ENCODE measurements around the gene POU6F2.

The POU6F2 gene

DNA sequence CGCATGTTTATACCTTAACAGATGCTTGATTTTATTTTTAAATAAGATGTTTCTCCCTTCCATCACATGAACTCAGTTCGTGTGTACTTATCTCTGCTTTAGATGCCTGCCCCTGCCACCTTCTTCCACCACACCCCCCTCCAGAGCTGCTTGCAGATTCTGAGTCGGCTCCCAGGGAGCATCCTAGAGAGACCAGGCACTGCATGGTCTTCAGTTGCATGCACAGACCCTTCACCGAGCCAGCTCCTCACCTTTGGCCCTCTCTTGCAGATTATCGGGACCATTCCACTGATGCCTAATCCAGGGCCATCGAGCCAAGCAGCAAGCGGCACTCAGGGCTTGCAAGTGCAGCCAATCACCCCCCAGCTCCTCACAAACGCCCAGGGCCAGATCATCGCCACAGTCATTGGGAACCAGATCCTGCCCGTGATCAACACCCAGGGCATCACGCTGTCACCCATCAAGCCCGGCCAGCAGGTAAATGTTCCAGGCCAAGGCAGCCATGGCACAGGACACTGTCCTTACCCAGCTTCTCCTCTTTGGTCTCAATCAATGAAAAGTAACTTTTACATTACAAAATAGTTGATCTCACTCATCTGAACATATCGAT, 455.2 kb downstream of the POU6F2 start:
- Mint-ChIP-seq H3K4me3 (no peak overlapping the region), H3K9me3 (no peaks in the 10 kb centered on the region)

DNA sequence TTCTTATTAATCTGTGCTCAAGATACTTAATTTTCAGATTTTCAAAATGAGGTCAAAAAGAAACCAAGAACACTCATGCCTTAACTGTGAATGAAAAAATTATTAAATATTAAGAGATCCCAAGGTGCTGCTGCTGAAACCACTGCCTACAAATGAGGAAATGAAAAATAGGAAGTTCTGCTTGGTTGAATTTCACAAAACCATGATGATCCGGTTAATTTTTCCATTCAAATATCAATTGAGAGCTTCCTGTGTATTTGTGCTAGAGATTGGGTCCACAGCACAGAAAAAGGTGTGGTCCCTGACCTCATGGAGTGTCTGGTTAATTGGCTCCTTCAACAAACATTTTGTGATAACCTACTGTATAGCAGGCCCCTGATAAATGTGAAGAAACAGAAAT, 455.8 kb downstream of the POU6F2 start:
- H3K27ac Mint-ChIP-seq: no peak overlapping the region
- no peaks in the 10 kb centered on the region for H3K9me3 Mint-ChIP-seq
- no peaks in the 10 kb centered on the region for H3K4me1 Mint-ChIP-seq (ENCODE audit: low read depth)
- H3K4me3 Mint-ChIP-seq: no peak overlapping the region
- no peaks in the 10 kb centered on the region for H3K36me3 Mint-ChIP-seq (ENCODE audit: low read depth)
- peaks cover 8% of the 10 kb centered on the region for H3K27me3 Mint-ChIP-seq

More for the DNA sequence above, 455.2 kb downstream of the POU6F2 start:
- Mint-ChIP-seq H3K4me1 (ENCODE audit: low read depth) (no peaks in the 10 kb centered on the region), H3K36me3 (ENCODE audit: low read depth) (no peaks in the 10 kb centered on the region), H3K27ac (no peak overlapping the region), H3K27me3 (peaks cover 8% of the 10 kb centered on the region)

DNA sequence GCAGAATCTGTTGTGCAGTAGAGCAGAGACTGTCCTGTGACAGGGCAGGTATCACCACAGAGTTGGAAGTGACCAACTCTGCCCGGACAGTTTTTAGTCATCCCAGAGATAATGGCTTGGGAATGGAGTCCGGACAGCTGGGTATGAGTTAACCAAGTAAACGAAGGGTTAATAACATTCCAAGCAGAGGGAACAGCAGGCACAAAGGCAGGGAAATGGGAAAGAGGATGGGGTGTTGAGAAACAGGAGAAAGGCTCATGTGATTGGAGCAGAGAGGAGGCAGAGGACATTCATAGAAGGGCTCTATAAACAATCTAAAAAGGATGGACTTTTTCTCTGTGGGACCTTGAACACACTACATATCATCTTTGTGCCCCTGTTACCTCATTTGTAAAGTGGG, 456.3 kb downstream of the POU6F2 start:
- Mint-ChIP-seq H3K36me3 (ENCODE audit: low read depth) (no peaks in the 10 kb centered on the region), H3K4me3 (no peak overlapping the region), H3K27me3 (peaks cover 8% of the 10 kb centered on the region), H3K9me3 (no peaks in the 10 kb centered on the region), H3K4me1 (ENCODE audit: low read depth) (no peaks in the 10 kb centered on the region), H3K27ac (no peak overlapping the region)

DNA sequence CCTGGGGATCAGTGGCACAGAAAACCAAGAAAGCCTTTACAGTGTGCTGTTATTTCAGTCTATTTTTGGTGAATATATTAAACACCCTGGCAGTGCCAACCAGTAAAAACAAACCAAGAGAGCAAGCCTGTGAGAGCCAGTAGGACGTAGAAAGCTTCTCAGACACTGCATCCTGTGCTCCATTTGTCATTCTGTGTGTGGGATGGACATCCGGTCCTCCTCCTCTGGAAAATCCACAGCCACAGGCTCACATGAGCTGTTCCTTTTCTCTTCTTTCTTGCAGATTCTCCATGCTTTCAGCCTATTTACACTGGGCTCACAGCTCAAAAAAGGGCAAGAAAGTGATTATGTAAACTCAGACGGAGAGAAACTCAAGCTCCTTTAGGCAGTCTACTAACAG, 468.8 kb downstream of the POU6F2 start:
- Mint-ChIP-seq H3K36me3 (ENCODE audit: low read depth) (no peaks in the 10 kb centered on the region), H3K9me3 (no peaks in the 10 kb centered on the region), H3K4me1 (ENCODE audit: low read depth) (no peaks in the 10 kb centered on the region), H3K27me3 (peaks cover 32% of the 10 kb centered on the region), H3K4me3 (no peak overlapping the region), H3K27ac (no peak overlapping the region)

DNA sequence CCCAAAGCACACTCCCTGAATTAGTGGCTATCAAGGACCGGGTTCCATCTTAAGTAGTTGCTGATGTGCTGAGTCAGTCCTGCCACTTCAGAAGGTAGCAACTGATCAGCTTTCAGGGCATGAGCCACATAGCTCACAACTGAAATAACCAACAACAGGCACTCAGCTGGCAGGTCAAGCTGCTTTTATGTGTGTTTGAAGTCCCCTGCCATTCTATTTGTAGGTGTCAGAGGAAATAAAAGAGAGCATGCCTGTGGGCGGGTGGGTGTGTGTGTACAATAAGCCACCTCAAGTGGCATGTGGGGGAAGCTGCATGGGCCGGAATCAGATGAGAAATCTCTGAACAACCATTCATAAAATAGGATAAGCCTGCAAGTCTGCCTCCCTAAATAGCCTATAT, 474.2 kb downstream of the POU6F2 start:
- Mint-ChIP-seq H3K36me3 (ENCODE audit: low read depth) (no peaks in the 10 kb centered on the region), H3K9me3 (no peaks in the 10 kb centered on the region), H3K4me3 (no peak overlapping the region), H3K27ac (no peak overlapping the region), H3K27me3 (peaks cover 7% of the 10 kb centered on the region), H3K4me1 (ENCODE audit: low read depth) (no peaks in the 10 kb centered on the region)

DNA sequence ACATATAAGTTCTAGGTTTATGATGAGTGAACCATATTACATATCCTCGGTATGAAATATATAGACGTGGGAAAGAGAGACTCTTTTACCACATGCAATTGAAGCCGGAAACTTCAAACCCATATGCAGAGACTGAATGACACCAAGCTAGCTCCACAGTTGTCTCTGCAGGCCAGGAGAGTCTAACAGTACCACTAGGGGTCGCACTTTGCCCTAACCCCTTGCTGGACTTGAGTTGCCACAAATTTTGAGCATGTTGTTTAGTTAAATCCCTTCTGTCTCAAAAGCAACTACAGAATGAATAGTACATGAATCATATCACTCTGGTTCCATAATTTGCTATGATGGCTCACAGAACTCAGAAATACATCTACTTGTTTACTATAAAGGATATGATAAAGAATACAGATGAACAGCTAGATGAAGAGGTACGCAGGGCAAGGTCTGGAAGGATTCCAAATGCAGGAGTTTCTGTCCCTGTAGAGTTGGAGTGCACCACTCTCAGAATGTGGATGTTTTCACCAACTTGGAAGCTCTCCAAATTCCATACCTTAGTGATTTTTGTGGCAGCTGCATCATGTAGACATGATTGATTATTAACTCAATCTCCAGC, 476.1 kb downstream of the POU6F2 start:
- Mint-ChIP-seq H3K36me3 (ENCODE audit: low read depth) (no peaks in the 10 kb centered on the region), H3K4me3 (no peak overlapping the region), H3K4me1 (ENCODE audit: low read depth) (no peaks in the 10 kb centered on the region), H3K9me3 (no peaks in the 10 kb centered on the region), H3K27me3 (no peaks in the 10 kb centered on the region), H3K27ac (no peak overlapping the region)

DNA sequence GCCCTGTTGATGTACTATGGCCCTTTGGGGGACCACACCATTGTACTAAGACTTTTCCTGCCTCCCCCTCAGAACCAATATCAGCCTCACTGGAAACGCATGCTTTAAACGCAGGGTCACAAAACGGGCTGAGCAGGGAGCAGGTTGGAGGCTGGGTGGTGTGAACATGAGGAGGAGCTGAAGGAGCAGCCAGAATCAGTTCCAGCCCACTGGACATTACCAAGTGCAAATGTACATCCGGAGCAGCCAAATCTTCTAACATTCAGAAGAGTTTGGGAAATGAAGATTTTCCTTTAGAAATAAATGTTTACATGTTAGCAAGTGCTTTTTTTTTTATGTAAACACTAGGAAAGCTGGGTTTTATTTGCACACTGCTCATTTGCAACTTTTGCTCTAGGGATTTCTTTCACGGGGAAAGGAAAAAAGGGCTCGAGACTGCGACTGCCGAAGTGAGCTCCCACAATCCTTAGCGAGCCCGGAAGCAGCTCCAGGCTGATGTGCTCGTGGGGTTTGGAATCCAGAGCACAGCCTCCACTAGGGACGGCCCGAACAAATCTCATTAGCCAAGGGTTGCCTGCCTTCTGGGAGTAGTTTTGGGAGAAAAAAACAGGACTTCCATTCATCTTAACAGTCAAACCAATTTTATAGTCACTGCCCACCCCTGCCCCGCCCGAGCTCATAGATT, 480.5 kb downstream of the POU6F2 start:
- Mint-ChIP-seq H3K36me3 (ENCODE audit: low read depth) (no peaks in the 10 kb centered on the region), H3K4me3 (no peak overlapping the region), H3K27me3 (peaks cover 4% of the 10 kb centered on the region), H3K4me1 (ENCODE audit: low read depth) (no peaks in the 10 kb centered on the region), H3K9me3 (no peaks in the 10 kb centered on the region), H3K27ac (no peak overlapping the region)

DNA sequence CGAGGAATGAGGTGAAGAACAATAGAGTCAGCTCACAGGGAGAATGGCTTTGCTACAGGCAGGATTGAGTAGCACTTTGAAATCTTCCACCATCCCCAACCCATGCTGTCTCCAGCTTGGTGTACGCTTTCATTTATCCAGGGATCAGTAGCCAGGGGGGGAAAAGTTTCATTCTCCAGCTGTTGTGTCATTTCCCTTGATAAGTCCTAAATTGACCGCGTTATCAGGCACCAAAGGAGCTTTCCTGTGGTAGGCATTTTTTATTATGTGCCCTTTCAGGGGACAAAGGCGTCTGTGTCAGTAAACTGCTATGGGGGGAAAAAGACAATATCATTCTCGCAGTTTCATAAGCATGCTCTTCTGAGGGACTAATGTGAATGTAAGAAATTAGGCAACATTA, 481.9 kb downstream of the POU6F2 start:
- no peak overlapping the region for H3K4me3 Mint-ChIP-seq
- no peaks in the 10 kb centered on the region for H3K9me3 Mint-ChIP-seq
- no peaks in the 10 kb centered on the region for H3K4me1 Mint-ChIP-seq (ENCODE audit: low read depth)
- H3K27me3 Mint-ChIP-seq: peaks cover 4% of the 10 kb centered on the region
- no peak overlapping the region for H3K27ac Mint-ChIP-seq
- H3K36me3 Mint-ChIP-seq (ENCODE audit: low read depth): no peaks in the 10 kb centered on the region

DNA sequence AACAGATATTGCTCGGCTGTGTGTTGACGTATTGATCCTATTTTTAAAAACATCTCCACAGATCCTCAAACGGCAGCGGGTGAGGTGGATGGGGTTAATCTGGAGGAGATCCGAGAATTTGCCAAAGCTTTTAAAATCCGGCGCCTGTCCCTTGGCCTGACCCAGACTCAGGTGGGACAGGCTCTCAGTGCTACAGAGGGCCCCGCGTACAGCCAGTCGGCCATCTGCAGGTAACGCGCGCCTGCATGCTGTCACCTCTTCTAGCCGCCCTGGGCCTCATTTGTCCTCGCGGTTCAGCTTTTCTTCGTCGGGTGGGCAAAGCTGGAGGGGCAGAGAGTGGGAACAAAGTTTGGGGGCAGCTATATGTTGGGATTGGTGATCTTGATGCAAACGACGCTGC, 482.8 kb downstream of the POU6F2 start:
- no peaks in the 10 kb centered on the region for H3K36me3 Mint-ChIP-seq (ENCODE audit: low read depth)
- H3K4me1 Mint-ChIP-seq (ENCODE audit: low read depth): no peaks in the 10 kb centered on the region
- no peak overlapping the region for H3K27ac Mint-ChIP-seq
- peaks cover 7% of the 10 kb centered on the region for H3K27me3 Mint-ChIP-seq
- no peak overlapping the region for H3K4me3 Mint-ChIP-seq
- no peaks in the 10 kb centered on the region for H3K9me3 Mint-ChIP-seq

DNA sequence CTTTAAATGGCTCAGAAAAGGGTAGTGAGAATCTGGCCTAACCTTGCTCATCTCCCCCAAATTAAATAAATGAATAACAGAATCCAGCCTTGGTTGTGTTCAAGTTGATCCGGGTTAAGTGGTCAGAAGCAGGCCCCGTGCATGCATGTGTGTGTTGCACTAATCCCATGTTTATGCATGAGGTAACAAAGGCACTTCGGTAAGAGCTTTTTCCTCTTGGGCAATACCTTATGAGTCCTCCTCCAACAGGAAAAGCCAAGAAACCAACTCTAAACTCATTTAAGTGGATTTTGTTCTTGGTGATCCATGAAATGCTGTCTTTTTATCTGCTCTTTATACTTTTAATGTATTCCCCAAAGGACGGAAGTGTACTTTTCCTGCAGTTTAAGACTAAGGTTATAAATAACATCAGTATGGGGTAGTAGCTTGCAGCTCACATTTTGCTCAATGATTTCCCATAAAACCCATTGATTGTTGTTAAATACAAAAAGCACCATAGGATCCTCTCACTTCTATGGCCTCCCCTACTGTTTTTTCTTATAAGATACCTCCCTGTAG, 483.6 kb downstream of the POU6F2 start:
- no peak overlapping the region for H3K4me3 Mint-ChIP-seq
- no peaks in the 10 kb centered on the region for H3K36me3 Mint-ChIP-seq (ENCODE audit: low read depth)

DNA sequence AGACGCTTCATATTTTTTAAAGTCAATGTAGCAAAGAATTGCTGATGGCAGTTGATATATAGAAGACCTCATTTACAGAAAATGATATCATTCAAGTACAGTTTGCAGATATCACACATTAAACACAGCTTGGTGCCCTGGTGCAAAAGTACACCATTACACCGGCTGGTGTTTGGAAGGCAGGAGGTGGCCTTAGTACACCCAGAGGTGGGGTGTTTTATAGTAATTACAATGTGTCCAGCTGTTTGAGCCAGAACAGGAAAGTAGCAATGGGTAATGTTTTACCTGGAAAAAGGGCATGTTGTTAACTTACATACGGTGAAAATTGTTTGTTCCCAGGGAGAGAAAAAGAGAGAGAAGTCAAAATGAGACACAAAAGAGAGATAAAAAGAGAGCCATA, 485.5 kb downstream of the POU6F2 start:
- Mint-ChIP-seq H3K27ac (no peak overlapping the region), H3K4me1 (ENCODE audit: low read depth) (no peaks in the 10 kb centered on the region), H3K36me3 (ENCODE audit: low read depth) (no peaks in the 10 kb centered on the region), H3K9me3 (no peaks in the 10 kb centered on the region), H3K27me3 (peaks cover 17% of the 10 kb centered on the region), H3K4me3 (no peak overlapping the region)

More for the DNA sequence above, 483.6 kb downstream of the POU6F2 start:
- peaks cover 14% of the 10 kb centered on the region for H3K27me3 Mint-ChIP-seq
- H3K27ac Mint-ChIP-seq: no peak overlapping the region
- H3K4me1 Mint-ChIP-seq (ENCODE audit: low read depth): no peaks in the 10 kb centered on the region
- H3K9me3 Mint-ChIP-seq: no peaks in the 10 kb centered on the region

DNA sequence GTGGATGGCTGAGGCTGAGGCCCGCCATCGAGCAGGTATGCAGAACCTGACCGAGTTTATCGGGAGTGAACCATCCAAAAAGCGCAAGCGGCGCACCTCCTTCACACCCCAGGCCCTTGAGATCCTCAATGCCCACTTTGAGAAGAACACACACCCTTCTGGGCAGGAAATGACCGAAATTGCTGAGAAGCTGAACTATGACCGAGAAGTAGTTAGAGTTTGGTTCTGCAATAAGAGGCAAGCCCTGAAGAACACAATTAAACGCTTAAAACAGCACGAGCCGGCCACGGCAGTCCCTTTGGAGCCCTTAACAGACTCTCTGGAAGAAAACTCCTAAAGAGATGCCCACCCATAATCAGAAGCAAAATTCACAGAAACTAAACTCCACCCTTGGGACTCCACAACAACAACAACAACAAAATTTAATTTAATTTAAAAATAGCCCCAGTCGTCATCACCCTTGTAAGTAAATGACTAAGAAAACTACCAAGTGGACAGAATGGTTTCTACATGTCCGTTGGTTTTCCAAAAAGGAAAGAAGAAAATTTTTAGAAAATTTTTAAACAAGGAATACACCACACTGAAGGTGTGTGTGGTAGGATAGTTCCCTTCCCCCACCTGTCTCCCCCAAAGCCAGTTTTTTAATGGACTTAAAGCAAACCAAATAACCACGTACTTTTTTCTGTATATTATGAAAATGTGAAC, 486.8 kb downstream of the POU6F2 start:
- Mint-ChIP-seq H3K27ac (no peak overlapping the region), H3K36me3 (ENCODE audit: low read depth) (no peaks in the 10 kb centered on the region), H3K4me3 (no peak overlapping the region), H3K27me3 (peaks cover 24% of the 10 kb centered on the region), H3K4me1 (ENCODE audit: low read depth) (no peaks in the 10 kb centered on the region), H3K9me3 (no peaks in the 10 kb centered on the region)

DNA sequence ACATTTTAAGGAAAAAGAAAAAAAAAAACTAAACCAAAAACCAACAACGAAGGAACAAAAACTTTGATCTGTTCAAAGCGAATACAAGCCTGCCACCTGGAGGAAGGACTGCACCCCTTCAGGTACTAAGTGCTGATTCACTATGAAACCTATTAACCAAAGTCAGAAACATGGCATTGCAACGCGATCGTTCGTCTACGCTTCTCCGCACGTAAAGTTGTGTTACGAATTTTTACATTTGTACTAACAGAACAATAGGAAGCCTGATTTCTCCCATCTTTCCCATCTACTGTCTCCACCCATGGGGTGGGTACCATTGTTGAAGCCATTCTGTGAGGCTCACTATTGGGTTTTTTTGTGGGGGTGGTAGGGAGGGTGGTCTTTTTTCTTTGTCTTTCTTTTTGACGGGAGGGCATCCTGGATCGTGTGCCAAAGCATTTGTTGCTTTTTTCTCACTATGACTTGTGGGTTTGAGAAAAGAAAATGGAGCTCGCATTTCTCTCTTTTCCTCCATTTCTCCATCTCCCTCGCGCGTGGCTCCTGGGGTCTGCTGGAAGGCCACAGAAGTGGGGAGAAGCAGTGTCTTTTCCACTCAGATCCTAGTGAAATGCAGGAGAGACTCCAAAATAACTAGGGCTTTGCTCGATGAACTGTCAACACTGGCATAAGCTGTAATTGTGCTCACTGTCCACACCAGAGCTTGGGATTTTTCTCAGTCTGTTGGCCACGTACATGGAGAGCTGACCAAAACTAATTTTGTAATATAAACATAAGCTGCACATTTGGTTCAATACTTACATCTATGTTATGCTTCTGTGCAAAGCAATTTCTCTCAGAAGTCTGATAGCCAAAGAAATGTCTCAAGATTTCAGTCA, 487.6 kb downstream of the POU6F2 start:
- Mint-ChIP-seq H3K27me3 (peaks cover 20% of the 10 kb centered on the region), H3K36me3 (ENCODE audit: low read depth) (no peaks in the 10 kb centered on the region), H3K4me3 (no peak overlapping the region), H3K27ac (no peak overlapping the region), H3K9me3 (no peaks in the 10 kb centered on the region), H3K4me1 (ENCODE audit: low read depth) (no peaks in the 10 kb centered on the region)

DNA sequence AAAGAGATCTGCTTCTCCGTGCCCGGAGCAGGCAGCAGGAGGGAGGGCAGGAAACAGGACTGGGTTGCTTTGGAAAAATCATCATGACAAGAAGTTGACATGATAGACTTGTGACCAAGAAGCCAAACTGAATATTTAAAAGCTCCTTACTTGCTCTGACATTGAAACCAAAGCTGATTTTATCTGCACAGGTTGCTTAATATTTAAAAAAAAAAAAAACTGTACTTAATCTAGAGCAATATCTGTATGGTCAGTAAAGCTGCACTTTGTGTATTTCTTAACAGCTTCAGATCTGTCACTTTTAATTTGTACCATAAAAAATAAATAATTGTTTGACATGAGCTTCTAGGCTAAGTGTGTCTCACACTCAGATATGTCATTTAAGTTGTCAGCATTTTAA, 490.6 kb downstream of the POU6F2 start:
- Mint-ChIP-seq H3K4me1 (ENCODE audit: low read depth) (no peaks in the 10 kb centered on the region), H3K36me3 (ENCODE audit: low read depth) (no peaks in the 10 kb centered on the region), H3K27me3 (peaks cover 20% of the 10 kb centered on the region), H3K27ac (no peak overlapping the region), H3K4me3 (no peak overlapping the region), H3K9me3 (no peaks in the 10 kb centered on the region)

Data from stimulated activated naive CD8-positive, alpha-beta T cell treated with anti-CD3 and anti-CD28 coated beads, Interleukin-15, Interleukin-2, amounts not matched to agents 100 ng/mL and 50 ng/mL, for 24 hours (primary cell).